Esophagus muscularis mucosa (tissue), 4 donors: Measurements from ENCODE around the gene PIGX.

Source experiments
- EP300 ChIP-seq: sonication (generic); formaldehyde crosslinking; IDR thresholded peaks from one replicate; pipeline ENCODE4 v1.6.1; 2017; ENCODE audit warnings: antibody characterized with exemption
- POLR2A ChIP-seq: fragments of 450-650 bp; IDR thresholded peaks from one replicate; pipeline ENCODE4 v1.6.1; 2017; ENCODE audit warnings: antibody characterized with exemption, moderate library complexity, mild to moderate bottlenecking, low read depth
- POLR2AphosphoS5 ChIP-seq, 2 donors: sonication (generic); formaldehyde crosslinking; IDR thresholded peaks; one replicate each; pipeline ENCODE4 v1.6.1; 2017; ENCODE audit warnings: antibody characterized with exemption in 2 of 2
- TF ChIP-seq, protein P1 (sequence below), 3 experiments: fragments of 200-600 bp in 2 of 3; fragments of 450-650 bp in 1 of 3; sonication (generic) in 2 of 3; IDR thresholded peaks; one replicate each; pipeline ENCODE4 v1.5.1; 2017 to 2019; ENCODE audit warnings: antibody characterized with exemption in 3 of 3, mild to moderate bottlenecking in 2 of 3, moderate library complexity in 1 of 3

DNA sequence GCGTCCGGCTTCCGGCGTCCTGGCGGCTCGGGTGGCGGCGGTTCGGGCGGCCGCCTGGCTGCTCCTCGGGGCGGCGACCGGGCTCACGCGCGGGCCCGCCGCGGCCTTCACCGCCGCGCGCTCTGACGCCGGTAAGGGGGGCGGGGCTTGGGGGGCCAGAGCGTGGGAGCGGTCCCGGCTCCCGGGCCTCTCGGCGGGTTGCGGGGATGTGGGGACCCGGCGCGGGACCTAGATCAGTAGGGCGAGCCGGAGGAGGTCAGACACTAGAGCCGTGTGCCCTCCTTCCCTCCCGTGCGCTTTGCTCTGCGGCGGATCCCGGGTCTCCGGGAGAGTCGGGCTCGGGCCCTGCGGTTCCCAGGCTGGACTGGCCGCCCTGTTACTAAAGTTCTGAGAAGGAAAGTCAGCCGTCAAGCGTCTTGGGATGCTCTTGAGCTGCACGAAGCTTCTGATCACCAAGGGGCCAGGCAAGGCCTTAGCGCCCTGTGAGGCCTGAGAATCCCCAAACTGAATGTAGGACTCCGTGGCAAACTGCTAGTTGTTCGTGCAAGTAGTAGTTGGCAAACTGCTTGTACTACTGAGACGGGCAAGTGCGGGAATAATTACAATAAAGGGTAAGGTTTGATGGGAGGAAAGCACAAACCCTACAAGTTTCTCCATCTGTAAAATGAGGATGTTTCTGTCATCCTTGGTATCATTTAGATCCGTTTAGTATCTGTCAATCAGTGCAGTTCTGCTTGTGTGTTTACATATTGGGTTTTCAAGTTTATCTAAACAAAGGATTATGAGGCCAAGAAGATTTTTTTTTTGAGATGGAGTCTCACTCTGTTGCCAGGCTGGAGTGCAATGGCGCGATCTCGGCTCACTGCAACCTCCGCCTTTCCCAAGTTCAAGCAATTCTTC is 587 bp downstream of the PIGX start:
- TF ChIP-seq, protein P1, sequence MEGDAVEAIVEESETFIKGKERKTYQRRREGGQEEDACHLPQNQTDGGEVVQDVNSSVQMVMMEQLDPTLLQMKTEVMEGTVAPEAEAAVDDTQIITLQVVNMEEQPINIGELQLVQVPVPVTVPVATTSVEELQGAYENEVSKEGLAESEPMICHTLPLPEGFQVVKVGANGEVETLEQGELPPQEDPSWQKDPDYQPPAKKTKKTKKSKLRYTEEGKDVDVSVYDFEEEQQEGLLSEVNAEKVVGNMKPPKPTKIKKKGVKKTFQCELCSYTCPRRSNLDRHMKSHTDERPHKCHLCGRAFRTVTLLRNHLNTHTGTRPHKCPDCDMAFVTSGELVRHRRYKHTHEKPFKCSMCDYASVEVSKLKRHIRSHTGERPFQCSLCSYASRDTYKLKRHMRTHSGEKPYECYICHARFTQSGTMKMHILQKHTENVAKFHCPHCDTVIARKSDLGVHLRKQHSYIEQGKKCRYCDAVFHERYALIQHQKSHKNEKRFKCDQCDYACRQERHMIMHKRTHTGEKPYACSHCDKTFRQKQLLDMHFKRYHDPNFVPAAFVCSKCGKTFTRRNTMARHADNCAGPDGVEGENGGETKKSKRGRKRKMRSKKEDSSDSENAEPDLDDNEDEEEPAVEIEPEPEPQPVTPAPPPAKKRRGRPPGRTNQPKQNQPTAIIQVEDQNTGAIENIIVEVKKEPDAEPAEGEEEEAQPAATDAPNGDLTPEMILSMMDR (IDR thresholded peaks at IDR 0.05), result peak in 1 of 3 experiments; percentile 2
- TF ChIP-seq POLR2AphosphoS5 (IDR thresholded peaks at IDR 0.05) (no peak), POLR2A (no peak), EP300 (no peak)
